HepG2 (cell line): Measurements from ENCODE around the gene ZNF503. TPM values are rescaled to one million over a fixed set of nuclear protein-coding genes. Genes with fewer than 3 reads are reported as not detected.
A peak's percentile ranks its signal among the peaks of the same experiment; 100 is the strongest.

ENCODE experiments used
- ATF7 ChIP-seq, 2 experiments: fragments of 450-650 bp in 1 of 2; sonication (generic) in 1 of 2; formaldehyde crosslinking in 1 of 2; IDR thresholded peaks; 2 replicates each; pipeline versions ENCODE4 v1.4.0 to v1.6.1; 2016 to 2020; ENCODE audit warnings: antibody characterized with exemption in 1 of 2, mild to moderate bottlenecking in 1 of 2, missing genetic modification reagents in 1 of 2
- DNMT1 ChIP-seq: sonication (generic); formaldehyde crosslinking; IDR thresholded peaks from 2 replicates; pipeline ENCODE4 v1.5.1; 2020; ENCODE audit warnings: mild to moderate bottlenecking, missing genetic modification reagents
- FOSL2 ChIP-seq: sonication (generic); formaldehyde crosslinking; IDR thresholded peaks from 2 replicates; pipeline ENCODE4 v1.4.0; 2020; ENCODE audit warnings: missing genetic modification reagents
- FOXA3 ChIP-seq: IDR thresholded peaks from 2 replicates; pipeline ENCODE4 v1.6.1; 2016; ENCODE audit warnings: missing genetic modification reagents, missing compliant biosample characterization
- HMG20A ChIP-seq: IDR thresholded peaks from 2 replicates; pipeline ENCODE4 v1.6.1; 2016; ENCODE audit warnings: borderline replicate concordance
- KLF11 ChIP-seq: IDR thresholded peaks from 2 replicates; pipeline ENCODE4 v1.6.1; 2016; ENCODE audit warnings: missing compliant biosample characterization
- NCOA1 ChIP-seq: sonication (generic); formaldehyde crosslinking; IDR thresholded peaks from 2 replicates; pipeline ENCODE4 v1.9.0; 2021; ENCODE audit warnings: missing genetic modification reagents
- RXRB ChIP-seq: IDR thresholded peaks from 2 replicates; pipeline ENCODE4 v1.6.1; 2016; ENCODE audit warnings: borderline replicate concordance, missing genetic modification reagents, missing compliant biosample characterization
- SATB2 ChIP-seq: sonication (generic); formaldehyde crosslinking; IDR thresholded peaks from 2 replicates; pipeline ENCODE4 v1.5.0; 2020; ENCODE audit warnings: missing genetic modification reagents
- SOX6 ChIP-seq, 2 experiments: fragments of 450-650 bp in 1 of 2; sonication (generic) in 1 of 2; formaldehyde crosslinking in 1 of 2; IDR thresholded peaks; 2 replicates each; pipeline versions ENCODE4 v1.4.0 to v1.6.1; 2017 to 2020; ENCODE audit warnings: antibody characterized with exemption in 1 of 2, mild to moderate bottlenecking in 1 of 2, missing genetic modification reagents in 1 of 2
- WIZ ChIP-seq: sonication (generic); formaldehyde crosslinking; IDR thresholded peaks from 2 replicates; pipeline ENCODE4 v1.5.1; 2020; ENCODE audit warnings: mild to moderate bottlenecking, missing genetic modification reagents
- ZFP36 ChIP-seq: fragments of 150-350 bp; IDR thresholded peaks from 2 replicates; pipeline ENCODE4 v1.6.1; 2018; ENCODE audit warnings: borderline replicate concordance, low read length, low read depth; ENCODE audit not compliant: partially characterized antibody
- ZMYM4 ChIP-seq: sonication (generic); formaldehyde crosslinking; IDR thresholded peaks from 2 replicates; pipeline ENCODE4 v1.8.1; 2023; ENCODE audit warnings: mild to moderate bottlenecking, missing genetic modification reagents
- ZNF160 ChIP-seq: sonication (generic); formaldehyde crosslinking; IDR thresholded peaks from 2 replicates; pipeline ENCODE4 v1.8.0; 2022; ENCODE audit warnings: mild to moderate bottlenecking, inconsistent platforms, missing genetic modification reagents
- ZNF331 ChIP-seq: sonication (generic); formaldehyde crosslinking; IDR thresholded peaks from 2 replicates; pipeline ENCODE4 v1.4.0; 2020; ENCODE audit warnings: missing genetic modification reagents
- ZNF350 ChIP-seq: sonication (generic); formaldehyde crosslinking; IDR thresholded peaks from 2 replicates; pipeline ENCODE4 v1.4.0; 2020; ENCODE audit warnings: mild to moderate bottlenecking, low read depth, missing genetic modification reagents, borderline replicate concordance
- ZNF430 ChIP-seq: sonication (generic); formaldehyde crosslinking; IDR thresholded peaks from 2 replicates; pipeline ENCODE4 v1.9.0; 2021; ENCODE audit warnings: mild to moderate bottlenecking, missing genetic modification reagents
- ZNF431 ChIP-seq: sonication (generic); formaldehyde crosslinking; IDR thresholded peaks from 2 replicates; pipeline ENCODE4 v1.9.0; 2022; ENCODE audit warnings: missing genetic modification reagents, low read depth, mild to moderate bottlenecking, borderline replicate concordance
- ZNF432 ChIP-seq: sonication (generic); formaldehyde crosslinking; IDR thresholded peaks from 2 replicates; pipeline ENCODE4 v1.5.0; 2020; ENCODE audit warnings: missing genetic modification reagents, mild to moderate bottlenecking, borderline replicate concordance
- ZNF644 ChIP-seq: IDR thresholded peaks from 2 replicates; pipeline ENCODE4 v1.6.1; 2016; ENCODE audit warnings: low read depth
- ZNF883 ChIP-seq: sonication (generic); formaldehyde crosslinking; IDR thresholded peaks from 2 replicates; pipeline ENCODE4 v1.5.1; 2020; ENCODE audit warnings: mild to moderate bottlenecking, missing genetic modification reagents; ENCODE audit errors: not compliant biosample characterization
- ZNF891 ChIP-seq: sonication (generic); formaldehyde crosslinking; IDR thresholded peaks from 2 replicates; pipeline ENCODE4 v1.5.0; 2020; ENCODE audit warnings: mild to moderate bottlenecking, missing genetic modification reagents
- polyA plus RNA-seq, 8 experiments: library from polyadenylated mRNA; depleted of rRNA in 3 of 8; stranded (reverse) in 7 of 8; unstranded in 1 of 8; fragments of >200 nt; fragmentation: Illumina TruSeq in 4 of 8; extraction: Trizol in 4 of 8; gene quantifications; 2 replicates each; pipeline versions ENCODE4 v1.2.1 to v1.2.3, GENCODE V29; 2011 to 2016; ENCODE audit warnings: low read depth in 4 of 8, missing spikeins in 1 of 8, mixed read lengths in 1 of 8; ENCODE audit not compliant: insufficient read depth in 1 of 8
- total RNA-seq, 5 experiments: library from RNA; depleted of rRNA; stranded (reverse); fragments of >200 nt; fragmentation: Illumina TruSeq; extraction: Trizol; gene quantifications; 2 replicates each; pipeline ENCODE4 v1.2.3, GENCODE V29; 2016; ENCODE audit warnings: low read depth in 1 of 5
- TF ChIP-seq, protein P1 (sequence below): sonication (generic); formaldehyde crosslinking; IDR thresholded peaks from 2 replicates; pipeline ENCODE4 v1.4.0; 2020; ENCODE audit warnings: missing genetic modification reagents, mild to moderate bottlenecking, borderline replicate concordance
- TF ChIP-seq, protein P2 (sequence below): sonication (generic); formaldehyde crosslinking; IDR thresholded peaks from 2 replicates; pipeline ENCODE4 v1.5.1; 2020; ENCODE audit warnings: mild to moderate bottlenecking, missing genetic modification reagents, moderate library complexity
- TF ChIP-seq, protein P3 (sequence below): sonication (generic); formaldehyde crosslinking; IDR thresholded peaks from 2 replicates; pipeline ENCODE4 v1.5.0; 2020; ENCODE audit warnings: mild to moderate bottlenecking, missing genetic modification reagents
- TF ChIP-seq, protein P4 (sequence below): IDR thresholded peaks from 2 replicates; pipeline ENCODE4 v1.6.1; 2012; ENCODE audit warnings: inconsistent platforms

Gene ZNF503
- total and polyA plus RNA-seq, 2 of the 13 experiments (the other 11 are each of a cell fraction or from before 2014, with no cell fraction given): 2.7 to 8.3 TPM

DNA sequence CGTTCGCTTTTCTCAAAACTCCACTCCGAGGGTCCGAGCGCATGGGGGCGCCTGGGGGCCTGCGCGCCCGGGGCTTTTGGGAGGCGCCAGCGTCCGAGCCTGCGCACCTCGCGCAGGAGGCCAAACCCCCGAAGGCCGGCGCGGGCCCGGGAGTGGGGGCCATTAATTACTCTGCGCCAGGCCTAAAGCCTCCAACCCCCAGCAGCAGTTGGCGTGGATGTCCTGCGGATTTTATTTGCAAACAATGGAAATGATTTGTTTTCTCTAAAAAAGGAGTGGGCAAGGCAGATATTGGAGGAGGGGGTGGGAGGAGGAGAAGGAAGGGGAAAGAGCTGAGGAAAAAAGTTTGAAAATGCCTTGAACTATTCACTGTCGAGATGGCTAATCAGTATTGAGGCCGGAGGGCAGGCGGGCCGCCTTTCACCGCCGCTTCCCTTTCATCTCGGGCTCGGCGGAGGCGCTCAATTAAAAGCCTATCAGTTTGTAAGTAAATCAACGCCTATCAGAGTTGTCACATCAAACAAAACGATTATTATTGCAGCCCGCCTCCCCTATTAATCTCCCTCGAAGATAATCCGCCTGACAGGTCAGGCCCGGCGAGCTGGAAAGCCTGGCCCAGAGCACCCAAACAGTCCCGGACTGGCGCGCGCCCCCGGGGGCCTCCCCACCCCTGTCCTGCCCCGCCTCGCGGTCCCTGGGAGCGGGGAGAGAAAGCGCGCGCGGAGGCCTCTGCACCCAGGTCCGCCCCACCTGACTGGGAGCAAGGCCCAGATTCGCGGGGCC lies 3.4 kb upstream of the ZNF503 start (continued):
- TF ChIP-seq, protein P1, sequence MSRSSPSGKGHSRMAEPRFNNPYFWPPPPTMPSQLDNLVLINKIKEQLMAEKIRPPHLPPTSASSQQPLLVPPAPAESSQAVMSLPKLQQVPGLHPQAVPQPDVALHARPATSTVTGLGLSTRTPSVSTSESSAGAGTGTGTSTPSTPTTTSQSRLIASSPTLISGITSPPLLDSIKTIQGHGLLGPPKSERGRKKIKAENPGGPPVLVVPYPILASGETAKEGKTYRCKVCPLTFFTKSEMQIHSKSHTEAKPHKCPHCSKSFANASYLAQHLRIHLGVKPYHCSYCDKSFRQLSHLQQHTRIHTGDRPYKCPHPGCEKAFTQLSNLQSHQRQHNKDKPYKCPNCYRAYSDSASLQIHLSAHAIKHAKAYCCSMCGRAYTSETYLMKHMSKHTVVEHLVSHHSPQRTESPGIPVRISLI (CRISPR knock-in tag): peak; percentile 48; the same call in 1 of the 2 replicates
- no peak for TF ChIP-seq ZNF432 (CRISPR knock-in tag)
- TF ChIP-seq, protein P2, sequence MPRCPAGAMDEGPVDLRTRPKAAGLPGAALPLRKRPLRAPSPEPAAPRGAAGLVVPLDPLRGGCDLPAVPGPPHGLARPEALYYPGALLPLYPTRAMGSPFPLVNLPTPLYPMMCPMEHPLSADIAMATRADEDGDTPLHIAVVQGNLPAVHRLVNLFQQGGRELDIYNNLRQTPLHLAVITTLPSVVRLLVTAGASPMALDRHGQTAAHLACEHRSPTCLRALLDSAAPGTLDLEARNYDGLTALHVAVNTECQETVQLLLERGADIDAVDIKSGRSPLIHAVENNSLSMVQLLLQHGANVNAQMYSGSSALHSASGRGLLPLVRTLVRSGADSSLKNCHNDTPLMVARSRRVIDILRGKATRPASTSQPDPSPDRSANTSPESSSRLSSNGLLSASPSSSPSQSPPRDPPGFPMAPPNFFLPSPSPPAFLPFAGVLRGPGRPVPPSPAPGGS (CRISPR knock-in tag): no peak
- no peak for TF ChIP-seq ATF7 (IDR thresholded peaks at IDR 0.05)
- TF ChIP-seq ATF7 (CRISPR knock-in tag; IDR thresholded peaks at IDR 0.05): no peak
- TF ChIP-seq ZNF431: 0 out of 2 replicates have a peak, but pooled peaks have one; percentile 6
- TF ChIP-seq FOXA3 (CRISPR knock-in tag): no peak
- TF ChIP-seq ZNF891 (CRISPR knock-in tag): no peak
- TF ChIP-seq SOX6 (IDR thresholded peaks at IDR 0.05): no peak
- TF ChIP-seq SOX6 (CRISPR knock-in tag; IDR thresholded peaks at IDR 0.05): peak; percentile 60
- TF ChIP-seq, protein P3, sequence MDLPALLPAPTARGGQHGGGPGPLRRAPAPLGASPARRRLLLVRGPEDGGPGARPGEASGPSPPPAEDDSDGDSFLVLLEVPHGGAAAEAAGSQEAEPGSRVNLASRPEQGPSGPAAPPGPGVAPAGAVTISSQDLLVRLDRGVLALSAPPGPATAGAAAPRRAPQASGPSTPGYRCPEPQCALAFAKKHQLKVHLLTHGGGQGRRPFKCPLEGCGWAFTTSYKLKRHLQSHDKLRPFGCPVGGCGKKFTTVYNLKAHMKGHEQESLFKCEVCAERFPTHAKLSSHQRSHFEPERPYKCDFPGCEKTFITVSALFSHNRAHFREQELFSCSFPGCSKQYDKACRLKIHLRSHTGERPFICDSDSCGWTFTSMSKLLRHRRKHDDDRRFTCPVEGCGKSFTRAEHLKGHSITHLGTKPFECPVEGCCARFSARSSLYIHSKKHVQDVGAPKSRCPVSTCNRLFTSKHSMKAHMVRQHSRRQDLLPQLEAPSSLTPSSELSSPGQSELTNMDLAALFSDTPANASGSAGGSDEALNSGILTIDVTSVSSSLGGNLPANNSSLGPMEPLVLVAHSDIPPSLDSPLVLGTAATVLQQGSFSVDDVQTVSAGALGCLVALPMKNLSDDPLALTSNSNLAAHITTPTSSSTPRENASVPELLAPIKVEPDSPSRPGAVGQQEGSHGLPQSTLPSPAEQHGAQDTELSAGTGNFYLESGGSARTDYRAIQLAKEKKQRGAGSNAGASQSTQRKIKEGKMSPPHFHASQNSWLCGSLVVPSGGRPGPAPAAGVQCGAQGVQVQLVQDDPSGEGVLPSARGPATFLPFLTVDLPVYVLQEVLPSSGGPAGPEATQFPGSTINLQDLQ (CRISPR knock-in tag): no peak
- TF ChIP-seq HMG20A (CRISPR knock-in tag): no peak
- TF ChIP-seq ZNF331 (CRISPR knock-in tag): peak; percentile 67; the same call in 1 of the 2 replicates
- TF ChIP-seq FOSL2 (CRISPR knock-in tag): peak; percentile 18
- no peak for TF ChIP-seq NCOA1 (CRISPR knock-in tag)
- no peak for TF ChIP-seq ZFP36
- TF ChIP-seq ZNF430 (CRISPR knock-in tag): no peak
- no peak; the same call in 1 of the 2 replicates for TF ChIP-seq ZNF160 (CRISPR knock-in tag)
- TF ChIP-seq ZNF350 (CRISPR knock-in tag): peak; percentile 26; the same call in 1 of the 2 replicates
- no peak for TF ChIP-seq RXRB (CRISPR knock-in tag)
- TF ChIP-seq, protein P4, sequence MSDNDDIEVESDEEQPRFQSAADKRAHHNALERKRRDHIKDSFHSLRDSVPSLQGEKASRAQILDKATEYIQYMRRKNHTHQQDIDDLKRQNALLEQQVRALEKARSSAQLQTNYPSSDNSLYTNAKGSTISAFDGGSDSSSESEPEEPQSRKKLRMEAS: peak; percentile 72
- TF ChIP-seq ZNF883 (CRISPR knock-in tag): peak; percentile 14
- TF ChIP-seq KLF11 (CRISPR knock-in tag): no peak
- no peak for TF ChIP-seq ZNF644
- TF ChIP-seq SATB2 (CRISPR knock-in tag): peak; percentile 71
- TF ChIP-seq ZMYM4 (CRISPR knock-in tag): peak; percentile 77
- no peak for TF ChIP-seq WIZ
- no peak for TF ChIP-seq DNMT1 (CRISPR knock-in tag)
